Lower lobe of right lung (tissue), 2 donors: ENCODE data around the gene SPAG16. TPM values are rescaled to one million over a fixed set of nuclear protein-coding genes. Genes with fewer than 3 reads are reported as not detected.
A peak's percentile ranks its signal among the peaks of the same experiment; 100 is the strongest.

Experiments used
- ATAC-seq, 2 donors: fragments of 200-7000 bp; cut with Tn5 transposase; one replicate each; pipeline ENCODE4 v1.9.1; 2020 to 2022; ENCODE audit warnings: mild to moderate bottlenecking in 2 of 2, moderate library complexity in 2 of 2
- DNase-seq: peaks from one replicate; pipeline ENCODE4 v3.0.0-alpha.2; 2020
- H3K27ac ChIP-seq: fragments of 200-600 bp; one replicate; pipeline ENCODE4 v1.8.0; 2022
- H3K27me3 ChIP-seq: fragments of 200-600 bp; one replicate; pipeline ENCODE4 v1.8.0; 2022; ENCODE audit warnings: low read depth
- H3K36me3 ChIP-seq: fragments of 200-600 bp; one replicate; pipeline ENCODE4 v1.8.0; 2022; ENCODE audit warnings: mild to moderate bottlenecking
- H3K4me1 ChIP-seq: fragments of 200-600 bp; one replicate; pipeline ENCODE4 v1.8.0; 2022
- H3K4me3 ChIP-seq: fragments of 200-600 bp; one replicate; pipeline ENCODE4 v1.8.0; 2022; ENCODE audit warnings: mild to moderate bottlenecking
- H3K9me3 ChIP-seq: fragments of 200-600 bp; one replicate; pipeline ENCODE4 v1.8.0; 2022
- CTCF ChIP-seq: fragments of 200-600 bp; IDR thresholded peaks from one replicate; pipeline ENCODE4 v1.8.0; 2022; ENCODE audit warnings: antibody characterized with exemption, mild to moderate bottlenecking
- intact Hi-C: fragments of 100-400 bp; cut with DNase I; formaldehyde crosslinking; loops from one replicate; pipeline ENCODE4 v1.11.0; 2022
- total RNA-seq: library from RNA; stranded (reverse); fragmentation: NEBNext Ultra II Directional; extraction: Animal tissue kit (Norgen Biotek cat#: 25700); gene quantifications from one replicate; pipeline ENCODE4 v1.2.1, GENCODE V29; 2021
- donor health status: DM: no; HTN: yes; CAD: no; lungs with severe emphysema.

The SPAG16 gene
- total RNA-seq, 1 donor from 2014 or later, result 16.7 TPM

GRCh38 chr2:213627054-213627710 lies 342.9 kb downstream of the SPAG16 start:
- H3K27me3 ChIP-seq, result no peaks in the 10 kb centered on the region
- no peak overlapping the region for H3K4me3 ChIP-seq
- H3K36me3 ChIP-seq, result no peaks in the 10 kb centered on the region
- ATAC-seq (no peak), DNase-seq (no peak)
- no peaks in the 10 kb centered on the region for H3K4me1 ChIP-seq
- peaks cover 4% of the 10 kb centered on the region for H3K9me3 ChIP-seq
- intact Hi-C loops, result no loop called here
- TF ChIP-seq CTCF, result no peak
- no peak overlapping the region for H3K27ac ChIP-seq

GRCh38 chr2:213627835-213628460 lies 343.7 kb downstream of the SPAG16 start:
- TF ChIP-seq CTCF, result no peak
- intact Hi-C loops, result no loop called here
- no peak for ATAC-seq
- Histone ChIP-seq H3K36me3 (no peaks in the 10 kb centered on the region), H3K9me3 (peaks cover 8% of the 10 kb centered on the region), H3K4me1 (no peaks in the 10 kb centered on the region), H3K4me3 (no peak overlapping the region), H3K27me3 (no peaks in the 10 kb centered on the region), H3K27ac (no peak overlapping the region)
- DNase-seq, result no peak

- TF ChIP-seq CTCF, result no peak
- no peak for ATAC-seq
- Histone ChIP-seq H3K36me3 (no peaks in the 10 kb centered on the region), H3K4me3 (no peak overlapping the region), H3K9me3 (peaks cover 5% of the 10 kb centered on the region), H3K4me1 (no peaks in the 10 kb centered on the region), H3K27me3 (no peaks in the 10 kb centered on the region), H3K27ac (no peak overlapping the region)
- intact Hi-C loops, result no loop called here
- no peak for DNase-seq
These were observed 356.6 kb downstream of the SPAG16 start for GRCh38 chr2:213640738-213641425.

- Histone ChIP-seq H3K36me3 (no peaks in the 10 kb centered on the region), H3K4me3 (no peak overlapping the region), H3K4me1 (no peaks in the 10 kb centered on the region), H3K27me3 (no peaks in the 10 kb centered on the region), H3K27ac (no peak overlapping the region), H3K9me3 (no peaks in the 10 kb centered on the region)
- intact Hi-C loops, result no loop called here
- TF ChIP-seq CTCF, result no peak
- DNase-seq, result no peak
- ATAC-seq, result peak in 1 of 2 donors; percentile 32
These were observed 360.7 kb downstream of the SPAG16 start for GRCh38 chr2:213644926-213645325.

- no peak for TF ChIP-seq CTCF
- Histone ChIP-seq H3K4me1 (no peaks in the 10 kb centered on the region), H3K36me3 (no peaks in the 10 kb centered on the region), H3K9me3 (no peaks in the 10 kb centered on the region), H3K27me3 (no peaks in the 10 kb centered on the region), H3K4me3 (no peak overlapping the region), H3K27ac (no peak overlapping the region)
- DNase-seq, result no peak
- ATAC-seq, result no peak
- intact Hi-C loops, result no loop called here
These were observed 364.9 kb downstream of the SPAG16 start for GRCh38 chr2:213649176-213649575.
